HG03097 (cell line): ENCODE results near the gene USP33.
"Not testable (repeated sequence)": the region's sequence is repeated elsewhere in the genome, so short reads cannot be mapped to it uniquely, and the experiment has no call there.

Experiments
- ATAC-seq: cut with Tn5 transposase; IDR thresholded peaks from one replicate; pipeline ENCODE4 v1.9.1; 2021; ENCODE audit not compliant: unreplicated experiment, low FRiP score

Gene USP33

DNA sequence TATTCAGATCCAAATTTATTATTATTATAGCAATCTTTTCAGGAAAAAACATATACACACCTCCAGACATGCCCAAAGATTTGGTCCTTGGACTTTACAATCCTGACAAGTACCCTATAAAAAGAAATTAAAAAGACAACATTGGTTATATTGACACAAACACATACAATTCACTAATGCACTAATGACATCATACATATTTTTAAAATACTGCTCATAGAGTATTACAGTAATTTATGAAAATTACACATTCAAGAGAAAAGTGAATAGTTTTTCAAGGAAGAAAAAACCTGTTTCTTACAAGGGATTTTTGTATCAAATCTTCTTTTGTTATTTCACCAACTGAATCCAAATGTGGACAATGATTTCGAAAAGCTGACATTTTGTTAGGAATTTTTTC, 18.3 kb downstream of the USP33 start:
- ATAC-seq = no peak

GRCh38 chr1:77739235-77739634, 20.4 kb downstream of the USP33 start:
- no peak for ATAC-seq

DNA sequence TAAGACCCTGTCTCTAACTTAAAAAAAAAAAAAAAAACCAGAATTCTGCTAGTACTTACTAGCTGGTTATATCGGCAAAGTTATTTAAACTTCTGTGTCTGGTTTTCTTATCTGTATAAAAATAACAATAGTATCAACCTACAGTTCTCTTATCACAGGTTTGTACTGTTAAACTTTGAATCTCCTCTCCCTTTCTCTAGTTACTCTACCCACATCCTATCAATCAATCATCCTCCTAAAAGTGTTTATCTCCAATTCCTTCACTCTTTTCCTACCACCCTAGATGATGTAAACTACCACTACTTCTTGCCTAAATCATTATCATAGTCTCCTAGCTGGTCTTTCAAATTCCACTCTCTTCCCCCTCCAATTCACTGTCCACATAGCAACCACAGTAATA, 27.6 kb downstream of the USP33 start:
- no peak for ATAC-seq

- no peak for ATAC-seq
Observed at GRCh38 chr1:77725706-77726105, 33.9 kb downstream of the USP33 start.

DNA sequence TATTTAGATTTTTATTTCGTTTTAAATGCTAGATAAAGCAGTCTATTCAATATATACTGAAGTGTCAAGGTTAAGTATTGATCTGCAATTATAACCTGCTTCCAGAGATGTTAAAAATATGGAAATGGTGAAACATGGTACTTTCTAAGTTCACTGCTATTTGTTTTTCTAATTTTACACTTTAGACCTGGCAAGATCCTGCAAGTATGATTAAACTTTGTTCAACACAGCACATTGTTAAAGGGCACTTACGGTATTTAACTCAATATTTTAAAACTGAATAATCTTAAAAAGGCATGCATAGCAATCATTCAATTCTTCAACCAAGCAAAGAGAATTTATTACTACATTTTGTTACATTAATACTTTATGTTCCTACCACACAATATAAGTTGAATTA, 41.5 kb downstream of the USP33 start:
- ATAC-seq = no peak

DNA sequence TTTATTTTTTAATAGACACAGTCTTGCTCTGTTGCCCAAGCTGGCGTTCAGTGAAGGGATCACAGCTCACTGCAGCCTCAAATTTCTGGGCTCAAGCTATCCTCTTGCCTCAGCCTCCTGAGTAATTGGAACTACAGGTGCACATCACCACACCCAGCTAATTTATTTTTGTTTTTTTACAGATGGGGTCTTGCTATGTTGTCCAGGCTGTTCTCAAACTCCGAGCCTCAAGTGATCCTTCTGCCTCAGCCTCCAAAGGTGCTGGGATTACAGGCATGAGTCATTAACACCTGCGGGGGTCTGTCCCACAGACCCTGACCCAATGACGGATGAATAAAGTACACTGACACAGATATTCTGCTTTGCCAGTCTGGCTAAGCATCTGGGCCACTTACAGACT, 43.6 kb downstream of the USP33 start:
- no peak for ATAC-seq

- ATAC-seq = no peak
Observed at GRCh38 chr1:77709727-77710126, 49.9 kb downstream of the USP33 start.

DNA sequence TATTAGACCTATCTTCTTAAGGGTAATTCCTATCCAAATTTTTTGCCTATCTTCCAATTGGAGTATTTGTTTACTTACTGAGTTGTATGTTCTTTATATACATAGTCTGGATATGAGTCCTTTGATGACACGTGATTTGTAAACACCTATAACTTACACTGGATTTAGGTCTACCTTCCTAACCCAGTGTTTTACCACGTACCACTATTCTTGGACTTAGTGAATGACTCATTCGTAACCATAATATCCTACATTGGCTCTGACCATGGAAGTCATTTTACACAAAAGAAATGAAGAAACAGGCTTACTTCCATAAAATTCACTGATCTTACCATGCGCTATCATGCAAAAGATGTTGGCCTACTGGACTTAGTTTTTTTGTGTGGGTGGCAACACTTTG, 53.3 kb downstream of the USP33 start:
- no peak for ATAC-seq

GRCh38 chr1:77704736-77705135, 54.9 kb downstream of the USP33 start:
- ATAC-seq = no peak

GRCh38 chr1:77699673-77700072, 60.0 kb downstream of the USP33 start:
- not testable (repeated sequence) for ATAC-seq

DNA sequence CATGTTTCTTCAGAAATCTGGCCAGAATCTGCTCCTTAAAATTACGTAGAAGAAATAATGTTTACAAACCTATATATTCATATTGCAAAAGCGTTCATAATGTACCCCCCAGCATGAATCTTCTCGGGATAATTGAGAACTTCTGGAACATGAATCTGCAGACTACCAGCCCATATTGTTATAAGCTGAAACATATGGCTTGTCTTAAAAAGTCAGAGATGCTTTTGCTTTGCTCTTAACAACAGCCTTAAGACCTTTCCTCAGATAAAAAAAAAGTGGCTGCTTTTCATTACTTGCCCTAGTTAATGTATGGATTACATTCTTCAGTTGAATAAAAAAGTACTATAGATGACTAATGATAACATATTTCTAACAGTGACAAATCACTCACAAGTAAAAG, 62.2 kb downstream of the USP33 start:
- ATAC-seq = no peak

GRCh38 chr1:77688939-77689338, 70.7 kb downstream of the USP33 start:
- ATAC-seq = no peak

GRCh38 chr1:77687519-77687906, 72.1 kb downstream of the USP33 start:
- ATAC-seq = no peak

GRCh38 chr1:77686796-77687518, 72.7 kb downstream of the USP33 start:
- no peak for ATAC-seq

GRCh38 chr1:77683160-77684148, 76.2 kb downstream of the USP33 start:
- peak; percentile 81 for ATAC-seq

DNA sequence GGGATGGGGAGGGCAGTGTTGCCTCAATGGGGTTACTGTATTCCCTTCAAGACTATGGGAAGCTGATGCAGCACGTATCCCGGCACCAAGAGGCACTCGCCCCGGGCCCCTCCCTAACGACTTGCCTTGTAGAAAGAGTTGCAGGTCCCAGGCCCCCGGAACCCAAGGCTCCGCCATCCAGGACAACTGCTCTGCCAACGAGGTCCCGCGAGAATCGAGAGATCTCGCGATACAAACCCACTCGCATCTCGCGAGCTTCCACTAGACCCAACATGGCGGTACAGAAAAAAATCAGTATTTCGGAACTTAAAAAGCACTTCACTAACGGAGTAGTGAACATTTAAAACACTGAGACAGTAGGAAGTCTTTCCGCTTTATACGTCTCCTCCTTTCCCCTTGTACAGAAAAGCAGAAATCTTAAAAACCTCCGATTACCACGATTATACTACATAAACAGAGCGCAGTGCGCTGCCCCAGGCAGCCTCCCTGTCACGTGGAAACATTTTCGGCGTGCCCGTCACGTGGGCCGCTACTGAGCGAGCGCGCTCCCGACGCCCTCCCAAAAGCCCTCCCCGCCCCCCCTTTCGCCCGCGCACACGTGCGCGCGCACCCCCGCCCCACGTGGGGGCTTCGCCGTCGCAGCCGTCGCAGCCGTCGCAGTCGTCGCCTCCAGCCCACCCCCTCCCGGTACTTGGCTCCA, 77.0 kb downstream of the USP33 start, which contains the start of gene ZZZ3:
Gene ZZZ3 (minus strand): TSS at position 199 of the 700 bp plus-strand sequence. CDS start 49,304 bp downstream, outside the sequence.
- ATAC-seq = peak; percentile 78

- ATAC-seq = no peak
Observed at GRCh38 chr1:77680173-77680572, 79.5 kb downstream of the USP33 start.

DNA sequence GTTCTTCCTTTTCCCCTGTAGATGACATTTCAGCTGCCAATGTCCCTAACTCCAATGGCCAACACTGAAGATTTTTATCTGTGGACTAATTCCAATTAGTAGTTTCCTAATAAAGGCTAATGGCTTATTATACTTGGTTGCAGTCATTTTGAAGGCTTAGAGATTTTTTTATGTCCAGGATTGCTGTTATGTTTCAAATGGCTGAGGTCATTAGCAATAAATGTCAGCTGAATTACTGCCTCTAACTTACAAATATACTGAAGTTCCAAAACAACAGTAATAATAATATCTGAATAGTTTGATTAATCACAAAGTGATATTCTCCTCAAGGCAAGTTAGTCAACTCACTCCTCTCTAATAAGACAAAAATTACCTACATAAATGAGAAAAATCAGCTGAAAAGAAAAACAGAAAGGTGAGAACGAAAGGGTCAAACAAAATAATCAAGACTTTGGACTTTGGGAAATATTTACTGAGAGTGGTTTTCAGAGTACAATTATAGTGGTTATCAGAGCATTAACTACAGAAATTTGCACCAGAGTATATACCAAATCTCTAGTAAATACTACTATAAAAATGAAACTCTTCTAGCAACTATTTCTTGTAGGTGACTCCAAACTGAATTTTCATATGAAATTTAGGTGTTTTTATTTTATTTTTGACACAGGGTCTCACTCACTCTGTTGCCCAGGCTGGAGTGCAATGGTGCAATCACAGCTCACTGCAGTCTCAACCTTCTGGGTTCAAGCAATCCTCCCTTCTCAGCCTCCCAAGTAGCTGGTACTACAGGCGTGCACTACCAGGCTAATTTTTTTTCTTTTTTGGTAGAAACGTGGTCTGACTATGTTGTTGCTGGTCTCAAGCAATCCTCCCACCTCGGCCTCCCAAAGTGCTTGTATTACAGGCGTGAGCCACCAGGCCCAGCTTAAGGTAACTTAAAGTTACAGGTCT, 80.7 kb downstream of the USP33 start:
- ATAC-seq = no peak

DNA sequence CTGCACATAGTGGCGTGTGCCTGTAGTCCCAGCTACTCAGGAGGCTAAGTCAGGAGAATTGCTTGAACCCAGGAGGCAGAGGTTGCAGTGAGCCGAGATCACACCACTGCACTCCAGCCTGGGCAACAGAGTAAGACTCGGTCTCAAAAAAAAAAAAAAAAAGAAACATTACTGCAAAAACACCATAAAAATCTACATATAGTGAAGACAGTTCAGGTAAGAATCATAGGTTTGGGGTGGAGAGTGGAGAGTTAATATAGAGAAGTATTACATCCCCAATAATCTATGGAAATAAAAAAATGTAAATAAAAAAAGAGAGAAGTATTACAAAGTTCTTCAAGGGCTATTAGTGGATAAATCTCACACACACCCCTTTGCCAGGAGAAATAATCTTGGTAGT, 84.8 kb downstream of the USP33 start:
- ATAC-seq = not testable (repeated sequence)
